Measurements from ENCODE around the gene B3GALT2.

- no peak for TF ChIP-seq POLR2AphosphoS5 (IDR thresholded peaks at IDR 0.05; ENCODE audit: low read depth, low read length)
- TF ChIP-seq TAF1 (IDR thresholded peaks at IDR 0.05; ENCODE audit: borderline replicate concordance, low read depth, low read length) = no peak
Observed at GRCh38 chr1:193140254-193140653, 46.2 kb downstream of the B3GALT2 start.

All from GM12892 (cell line).